ENCODE measurements around the gene PCCB.
"Not testable (repeated sequence)": the region's sequence is repeated elsewhere in the genome, so short reads cannot be mapped to it uniquely, and the experiment has no call there.

Gene PCCB

GRCh38 chr3:136262559-136262958 is 12.4 kb downstream of the PCCB start:
- no peak for TF ChIP-seq CTCF (IDR thresholded peaks at IDR 0.05; ENCODE audit: extremely low read depth, missing control alignments)
- no peak for DNase-seq (ENCODE audit: low spot score)

- TF ChIP-seq CTCF (IDR thresholded peaks at IDR 0.05; ENCODE audit: extremely low read depth, missing control alignments) = no peak
- DNase-seq (ENCODE audit: low spot score) = no peak
Observed at GRCh38 chr3:136263251-136263650, 13.1 kb downstream of the PCCB start.

GRCh38 chr3:136266468-136267125 is 16.5 kb downstream of the PCCB start:
- not testable (repeated sequence) for DNase-seq (ENCODE audit: low spot score)

- no peak for TF ChIP-seq CTCF (IDR thresholded peaks at IDR 0.05; ENCODE audit: extremely low read depth, missing control alignments)
- no peak for DNase-seq (ENCODE audit: low spot score)
Observed at GRCh38 chr3:136267235-136267634, 17.1 kb downstream of the PCCB start.

GRCh38 chr3:136270179-136270578 is 20.0 kb downstream of the PCCB start:
- DNase-seq (ENCODE audit: low spot score) = no peak
- no peak for TF ChIP-seq CTCF (IDR thresholded peaks at IDR 0.05; ENCODE audit: extremely low read depth, missing control alignments)

GRCh38 chr3:136271626-136272025 is 21.5 kb downstream of the PCCB start:
- not testable (repeated sequence) for DNase-seq (ENCODE audit: low spot score)

GRCh38 chr3:136276049-136276755 is 26.1 kb downstream of the PCCB start:
- no peak for TF ChIP-seq CTCF (IDR thresholded peaks at IDR 0.05; ENCODE audit: extremely low read depth, missing control alignments)
- DNase-seq (ENCODE audit: low spot score) = no peak

- TF ChIP-seq CTCF (IDR thresholded peaks at IDR 0.05; ENCODE audit: extremely low read depth, missing control alignments) = no peak
- no peak for DNase-seq (ENCODE audit: low spot score)
Observed at GRCh38 chr3:136277115-136277514, 27.0 kb downstream of the PCCB start.

All from GM20000 (cell line).